GM18498 (cell line): ENCODE results near the gene FAM185A.
"Not testable (repeated sequence)": the region's sequence is repeated elsewhere in the genome, so short reads cannot be mapped to it uniquely, and the experiment has no call there.

Experiments
- ATAC-seq: cut with Tn5 transposase; IDR thresholded peaks from one replicate; pipeline ENCODE4 v1.9.1; 2021; ENCODE audit warnings: mild to moderate bottlenecking, moderate library complexity; ENCODE audit not compliant: unreplicated experiment

Gene FAM185A

DNA sequence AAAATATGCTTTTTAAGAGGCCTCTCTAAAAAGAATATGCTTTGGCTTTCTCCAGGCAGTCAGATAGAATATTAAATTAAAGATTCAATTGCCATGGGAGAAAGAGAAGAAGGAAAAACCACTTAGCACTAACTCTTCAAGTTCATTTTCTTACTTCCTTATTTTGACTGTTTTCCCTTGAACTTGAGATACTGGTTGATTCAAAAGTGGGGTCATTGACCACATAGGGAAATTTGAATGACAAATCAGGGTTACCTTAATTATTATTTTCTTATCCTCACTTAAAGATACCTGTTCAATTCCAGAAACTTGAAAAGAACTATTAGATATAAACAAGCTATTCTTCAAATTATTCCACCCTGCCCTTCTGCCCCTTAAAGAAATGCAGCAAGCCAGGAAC lies 27.4 kb downstream of the FAM185A start:
- ATAC-seq, result not testable (repeated sequence)

GRCh38 chr7:102778663-102779062 lies 29.9 kb downstream of the FAM185A start:
- ATAC-seq, result not testable (repeated sequence)

DNA sequence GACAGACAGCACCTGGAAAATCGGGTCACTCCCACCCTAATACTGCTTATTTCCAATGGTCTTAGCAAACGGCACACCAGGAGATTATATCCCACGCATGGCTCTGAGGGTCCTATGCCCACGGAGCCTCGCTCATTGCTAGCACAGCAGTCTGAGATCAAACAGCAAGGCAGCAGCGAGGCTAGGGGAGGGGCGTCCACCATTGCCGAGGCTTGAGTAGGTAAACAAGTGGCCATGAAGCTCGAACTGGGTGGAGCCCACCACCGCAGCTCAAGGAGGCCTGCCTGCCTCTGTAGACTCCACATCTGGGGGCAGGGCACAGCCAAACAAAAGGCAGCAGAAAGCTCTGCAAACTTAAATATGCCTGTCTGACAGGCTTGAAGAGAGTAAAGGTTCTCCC lies 32.1 kb downstream of the FAM185A start:
- not testable (repeated sequence) for ATAC-seq

- ATAC-seq, result not testable (repeated sequence)
Observed at GRCh38 chr7:102788770-102789169, 40.0 kb downstream of the FAM185A start.

DNA sequence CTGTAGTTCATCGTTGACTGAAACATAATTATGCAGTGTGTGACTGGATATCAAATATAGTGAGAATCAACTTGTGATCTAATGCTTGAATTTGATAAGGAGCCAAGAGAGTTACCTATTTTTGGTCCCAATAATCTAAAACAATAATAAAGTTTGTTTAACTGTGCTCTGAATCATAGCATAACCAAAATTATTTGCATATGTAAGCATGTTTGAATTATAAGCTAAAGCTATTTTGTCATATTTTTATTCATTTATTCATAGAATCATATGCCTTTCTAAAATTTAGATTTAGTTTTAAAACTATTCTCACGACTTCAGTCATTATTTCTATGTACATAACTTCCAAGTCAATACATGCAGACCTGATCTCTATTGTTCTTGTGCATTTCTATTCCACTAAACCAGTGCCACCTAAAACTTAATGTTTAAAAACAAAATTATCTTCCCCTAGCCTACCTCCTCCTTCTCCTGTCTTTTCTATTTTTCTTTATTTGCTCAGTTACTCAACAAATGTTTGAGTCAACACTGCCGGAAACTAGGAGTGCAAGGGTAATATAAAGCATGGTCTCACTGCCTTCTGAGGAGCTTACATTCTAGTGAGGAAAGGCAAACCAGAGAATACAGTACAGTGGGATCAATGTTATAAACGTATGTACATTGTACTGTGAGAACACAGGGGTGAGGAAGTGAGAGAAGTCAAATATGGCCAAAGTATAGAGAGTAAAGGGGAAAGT lies 41.7 kb downstream of the FAM185A start:
- ATAC-seq, result not testable (repeated sequence)

- ATAC-seq, result not testable (repeated sequence)
Observed at GRCh38 chr7:102791367-102791766, 42.6 kb downstream of the FAM185A start.

- ATAC-seq, result not testable (repeated sequence)
Observed at GRCh38 chr7:102791831-102792230, 43.0 kb downstream of the FAM185A start.

- not testable (repeated sequence) for ATAC-seq
Observed at GRCh38 chr7:102794567-102794966, 45.8 kb downstream of the FAM185A start.

DNA sequence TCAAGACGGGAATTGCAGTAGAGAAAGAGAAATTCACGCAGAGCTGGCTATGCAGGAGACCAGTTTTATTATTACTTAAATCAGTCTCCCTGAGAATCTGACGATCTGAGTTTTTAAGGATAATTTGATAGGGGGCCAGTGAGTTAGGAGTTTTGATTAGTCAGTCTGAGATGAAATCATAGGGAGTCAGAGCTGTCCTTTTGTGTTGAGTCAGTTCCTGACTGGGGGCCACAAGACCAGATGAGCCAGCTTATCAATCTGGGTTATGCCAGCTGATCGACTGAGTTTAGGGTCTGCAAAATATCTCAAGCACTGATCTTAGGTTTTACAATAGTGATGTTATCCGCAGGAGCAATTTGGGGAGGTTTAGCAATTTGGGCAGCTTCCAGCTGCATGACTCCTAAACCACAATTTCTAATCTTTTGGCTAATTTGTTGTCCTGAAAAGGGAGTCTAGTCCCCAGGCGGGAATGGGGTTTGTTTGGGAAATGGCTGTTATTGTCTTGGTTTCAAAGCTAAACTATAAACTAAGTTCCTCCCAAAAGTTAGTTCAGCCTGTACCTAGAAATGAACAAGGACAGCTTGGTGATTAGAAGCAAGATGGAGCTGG lies 47.3 kb downstream of the FAM185A start:
- ATAC-seq, result not testable (repeated sequence)

- ATAC-seq, result no peak
Observed at GRCh38 chr7:102806613-102807012, 57.8 kb downstream of the FAM185A start.

DNA sequence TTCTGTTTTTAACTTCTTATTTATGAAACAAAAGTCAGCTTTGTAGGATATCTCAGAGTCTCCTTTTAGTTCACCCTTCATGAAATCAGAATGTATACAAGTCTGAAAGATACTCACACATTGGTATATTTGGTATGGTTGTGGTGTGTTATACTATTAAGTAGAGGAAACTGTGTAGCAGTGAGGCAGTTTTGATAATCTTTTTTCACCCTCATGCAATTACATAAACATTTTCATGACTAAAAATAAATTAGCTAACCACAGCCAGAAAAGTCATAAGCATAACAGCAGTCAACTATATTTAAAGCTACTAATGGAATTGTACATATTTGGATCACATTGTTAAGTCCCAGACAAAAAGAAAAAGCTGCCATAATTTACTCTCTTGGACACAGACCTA lies 62.1 kb downstream of the FAM185A start:
- ATAC-seq, result no peak

GRCh38 chr7:102811942-102812678 lies 63.3 kb downstream of the FAM185A start:
- ATAC-seq, result no peak

- ATAC-seq, result no peak
Observed at GRCh38 chr7:102813191-102814024, 64.6 kb downstream of the FAM185A start.

GRCh38 chr7:102814025-102814471 lies 65.2 kb downstream of the FAM185A start:
- no peak for ATAC-seq

DNA sequence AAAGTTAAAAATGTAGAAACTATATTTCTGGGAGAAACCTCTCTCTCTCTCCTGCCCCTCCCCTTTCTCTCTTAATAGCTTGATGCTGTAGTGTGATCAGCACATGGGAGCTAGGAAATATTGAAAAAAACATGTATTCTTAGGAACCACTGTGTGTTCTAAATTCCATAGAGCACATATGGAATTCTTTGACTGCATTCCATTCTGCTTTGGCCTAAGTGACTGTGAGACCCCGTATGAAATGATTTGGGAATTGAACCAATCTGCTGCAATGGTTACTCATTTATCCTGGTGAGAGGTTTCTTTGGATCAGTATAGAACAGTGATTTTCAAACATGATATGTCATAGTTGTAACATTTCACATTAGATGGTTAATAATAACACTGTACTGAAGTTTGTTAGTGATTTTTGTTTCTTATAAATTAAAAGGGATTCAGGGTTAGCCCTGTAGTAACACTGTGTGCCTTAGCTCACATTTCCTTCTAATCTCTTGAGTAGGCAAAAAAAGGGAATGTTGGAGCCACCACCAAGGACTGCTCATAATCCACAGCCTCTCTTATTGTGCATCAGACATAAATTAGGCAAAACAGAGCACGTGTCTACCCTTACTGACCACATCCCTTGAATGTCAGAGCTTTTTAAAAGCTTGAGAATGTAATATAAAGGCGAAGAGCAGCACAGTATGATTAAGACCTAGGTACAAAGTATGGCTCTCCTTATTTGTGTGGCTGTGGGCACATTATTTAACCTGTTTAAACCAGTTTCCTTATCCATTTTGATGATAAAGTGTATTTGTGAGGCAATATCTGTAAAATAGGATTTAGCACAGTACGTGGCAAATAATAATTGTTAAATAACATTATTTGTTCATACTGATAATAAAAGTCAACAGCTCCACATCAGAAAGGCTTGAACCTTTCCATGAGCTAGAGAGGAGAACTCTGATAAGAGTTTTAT lies 69.1 kb downstream of the FAM185A start:
- no peak for ATAC-seq

DNA sequence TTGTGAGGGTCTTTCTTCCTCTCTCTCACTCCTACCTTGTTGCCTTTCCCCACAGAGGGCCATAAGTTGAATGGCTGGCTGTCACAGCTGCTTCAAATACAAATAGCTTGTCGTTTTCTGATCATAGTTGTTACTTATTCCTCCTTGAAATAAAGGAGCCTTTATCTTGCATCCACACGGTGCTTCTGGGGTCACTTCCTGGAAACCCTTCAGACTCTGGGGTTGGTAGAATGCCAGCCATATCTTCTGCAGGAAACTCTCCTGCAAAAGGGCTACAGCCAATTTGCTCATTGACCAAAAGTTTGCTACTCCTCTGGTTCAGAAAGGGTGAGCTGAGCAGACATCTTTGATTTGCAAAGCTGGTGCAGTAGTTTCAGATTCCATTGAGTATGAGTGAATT lies 70.4 kb downstream of the FAM185A start:
- ATAC-seq, result no peak

DNA sequence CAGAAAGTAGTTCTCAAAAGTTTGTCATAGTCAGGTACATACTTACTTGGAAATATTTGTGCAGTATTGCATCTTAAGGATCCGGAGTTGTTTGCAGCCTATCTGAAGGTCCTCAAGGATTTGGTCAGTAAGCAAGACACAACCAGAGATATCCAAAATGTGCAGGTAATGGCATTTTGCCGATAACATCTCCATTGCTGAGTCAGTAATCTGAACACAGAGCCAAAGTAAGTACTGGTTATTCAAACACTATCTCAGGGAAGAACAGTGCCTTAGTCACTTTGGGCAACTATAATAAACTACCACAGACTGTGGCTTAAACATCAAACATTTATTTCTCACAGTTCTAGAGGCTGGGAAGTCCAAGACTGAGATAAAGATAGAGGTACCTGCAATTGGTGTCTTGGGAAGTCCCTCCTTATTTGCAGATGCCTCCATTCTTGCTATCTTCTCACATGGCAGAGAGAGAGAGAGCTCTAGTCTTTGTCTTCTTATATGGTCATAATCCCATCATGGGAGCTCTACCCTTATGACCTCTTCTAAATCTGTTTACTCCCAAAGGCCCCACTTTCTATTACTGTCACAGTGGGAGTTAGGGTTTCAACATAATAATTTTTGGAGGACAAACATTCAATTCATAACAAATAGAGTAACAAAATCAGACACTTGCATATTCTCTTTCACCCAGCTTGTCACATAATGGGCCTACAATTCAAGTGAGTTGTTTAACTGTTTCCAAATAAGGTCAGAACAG lies 73.4 kb downstream of the FAM185A start:
- ATAC-seq, result no peak

- no peak for ATAC-seq
Observed at GRCh38 chr7:102823390-102824119, 74.8 kb downstream of the FAM185A start.
